Epidermal melanocyte (primary cell): ENCODE data around the gene DUSP8.
"Not testable (repeated sequence)": the region's sequence is repeated elsewhere in the genome, so short reads cannot be mapped to it uniquely, and the experiment has no call there.

Experiments
- DNase-seq: peaks from one replicate; pipeline ENCODE4 v3.0.0; 2011; ENCODE audit warnings: low spot score; ENCODE audit not compliant: insufficient read length

Gene DUSP8

GRCh38 chr11:1572197-1573076 lies at the start of gene DUSP8:
Gene DUSP8 (minus strand): TSS chr11:1572271. CDS start chr11:1565826, 6,445 bp downstream.
- peak; percentile 91 for DNase-seq

DNA sequence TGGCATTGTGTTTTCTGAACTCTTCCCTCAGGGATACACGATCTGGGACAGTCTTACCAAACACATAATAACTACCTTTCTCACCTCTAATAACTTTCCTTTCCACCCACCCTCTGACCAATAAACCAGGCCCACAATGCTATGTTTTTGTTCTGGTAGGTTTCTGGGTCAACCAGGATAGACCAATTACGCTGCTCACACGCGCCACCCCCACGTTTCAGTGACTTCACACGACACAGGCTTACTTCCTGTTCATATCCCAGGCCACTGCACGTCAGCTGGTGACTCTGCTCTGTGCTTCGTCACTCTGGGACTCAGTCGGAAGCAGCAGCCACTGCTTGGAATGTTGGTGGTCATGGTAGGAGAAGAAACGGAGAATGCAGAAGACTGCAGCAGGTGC lies 47.4 kb upstream of the DUSP8 start:
- DNase-seq, result no peak

DNA sequence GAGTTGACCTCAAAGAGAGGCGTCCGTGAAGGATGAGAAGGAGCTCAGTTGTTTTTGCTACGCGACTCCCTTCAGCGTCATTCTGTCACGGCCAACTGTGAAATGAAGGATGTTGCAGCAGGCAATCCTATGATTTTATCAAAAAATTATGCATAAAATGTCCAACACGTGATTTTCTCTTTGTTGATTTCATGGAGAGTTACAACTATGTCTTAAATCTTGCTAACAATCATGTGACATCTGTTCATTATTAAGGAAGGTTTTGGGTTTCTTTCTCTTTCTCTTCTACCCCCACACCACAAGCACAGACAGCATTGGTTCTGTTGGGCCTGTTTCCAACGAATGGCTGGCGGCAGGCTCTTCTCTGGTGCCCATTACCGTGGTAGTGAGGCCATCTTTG lies 46.2 kb upstream of the DUSP8 start:
- no peak for DNase-seq

DNA sequence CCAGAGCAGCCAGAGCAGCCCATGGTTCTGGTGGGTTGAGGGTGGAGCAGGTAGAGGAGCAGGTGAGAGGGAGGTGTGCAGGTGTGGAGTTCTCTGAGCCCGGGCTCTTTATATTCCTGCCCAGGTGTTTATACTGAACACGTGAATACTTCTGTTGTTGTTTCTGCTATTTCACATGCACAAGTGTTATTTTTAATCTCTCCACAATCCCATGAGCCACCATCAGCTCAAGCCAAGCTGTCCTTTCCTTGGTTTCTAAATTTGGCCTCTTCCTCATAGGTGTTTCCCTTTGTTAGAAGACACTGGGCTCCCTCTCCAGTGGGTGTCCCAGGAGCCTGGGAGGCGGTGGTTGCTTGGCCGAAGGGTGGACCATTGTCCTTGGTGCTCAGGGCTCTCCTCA lies 36.3 kb upstream of the DUSP8 start, which contains the start of gene KRTAP5-3:
Gene KRTAP5-3 (minus strand): TSS at position 101 of the 400 bp plus-strand sequence. CDS start 78 bp downstream, at position 23.
- no peak for DNase-seq

DNA sequence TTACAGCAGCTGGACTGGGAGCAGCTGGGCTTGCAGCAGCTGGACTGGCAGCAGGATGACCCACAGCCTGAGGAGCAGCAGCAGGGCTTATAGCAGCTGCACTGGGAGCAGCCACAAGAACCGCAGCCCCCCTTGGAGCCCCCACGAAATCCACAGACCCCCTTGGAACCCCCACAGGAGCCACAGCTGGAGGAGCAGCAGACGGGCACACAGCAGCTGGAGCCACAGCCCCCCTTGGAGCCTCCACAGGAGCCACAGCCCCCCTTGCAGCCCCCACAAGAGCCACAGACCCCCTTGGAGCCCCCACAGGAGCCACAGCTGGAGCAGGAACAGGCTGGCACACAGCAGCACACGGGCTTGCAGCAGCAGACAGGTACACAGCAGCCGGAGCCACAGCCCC lies 35.8 kb upstream of the DUSP8 start:
- DNase-seq, result not testable (repeated sequence)

- DNase-seq, result not testable (repeated sequence)
These were observed 35.2 kb upstream of the DUSP8 start for GRCh38 chr11:1607156-1607845.

GRCh38 chr11:1605923-1606322 lies 33.9 kb upstream of the DUSP8 start:
- not testable (repeated sequence) for DNase-seq

DNA sequence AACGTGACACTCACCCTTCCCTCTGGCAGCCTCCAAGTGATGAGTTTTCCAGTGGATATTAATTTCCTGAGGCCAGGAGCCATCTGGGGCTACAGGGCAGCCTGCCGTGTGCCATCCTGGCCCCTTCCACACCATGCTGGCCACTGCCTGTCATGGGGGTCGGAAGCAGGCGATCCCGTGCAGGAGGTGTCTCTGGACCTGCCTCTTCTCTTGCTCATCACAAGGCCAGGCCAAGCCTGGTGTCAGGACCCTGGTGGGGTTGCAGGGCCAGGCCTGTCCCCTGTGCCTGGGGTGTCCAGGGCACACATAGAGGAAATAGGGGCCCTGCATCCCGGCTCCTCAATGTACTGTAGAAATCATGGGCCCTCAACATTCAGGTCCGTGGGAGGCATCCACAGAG lies 32.6 kb upstream of the DUSP8 start:
- no peak for DNase-seq

DNA sequence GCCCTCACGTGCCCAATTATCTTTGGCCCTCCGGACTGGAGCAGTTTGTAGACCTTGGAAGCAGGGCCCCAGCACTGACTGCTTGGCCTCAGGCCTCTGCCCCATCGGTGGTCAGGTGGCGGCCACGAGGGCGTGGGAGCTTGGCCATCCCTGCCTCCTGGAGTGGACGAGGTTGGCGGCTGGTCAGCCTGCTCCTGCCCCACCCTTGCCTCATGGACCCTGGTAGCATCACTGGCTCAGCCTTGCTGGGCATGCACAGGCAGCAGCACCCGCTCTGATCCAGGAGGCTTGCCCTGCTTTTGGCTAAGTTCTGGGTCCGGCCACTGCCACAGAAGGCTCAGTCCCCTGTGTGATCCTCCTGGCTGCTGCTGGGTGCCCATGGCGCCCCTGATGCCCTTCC lies 32.1 kb upstream of the DUSP8 start:
- no peak for DNase-seq

DNA sequence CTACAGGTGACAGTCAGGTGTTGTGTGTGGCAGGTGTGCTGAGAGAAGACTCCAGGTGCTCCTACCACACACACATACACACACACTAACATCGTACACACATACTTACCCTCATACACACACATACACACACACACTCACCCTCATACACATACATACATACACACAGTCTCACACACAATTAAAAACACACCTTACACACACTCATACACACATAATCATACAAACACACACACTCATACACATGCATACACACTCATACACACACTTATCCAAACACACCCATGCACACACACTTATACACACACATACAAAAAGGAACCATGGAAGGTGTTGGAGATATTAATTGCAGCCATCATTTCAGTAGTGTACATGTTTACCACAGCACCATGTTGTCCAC lies 31.6 kb upstream of the DUSP8 start:
- DNase-seq, result no peak

DNA sequence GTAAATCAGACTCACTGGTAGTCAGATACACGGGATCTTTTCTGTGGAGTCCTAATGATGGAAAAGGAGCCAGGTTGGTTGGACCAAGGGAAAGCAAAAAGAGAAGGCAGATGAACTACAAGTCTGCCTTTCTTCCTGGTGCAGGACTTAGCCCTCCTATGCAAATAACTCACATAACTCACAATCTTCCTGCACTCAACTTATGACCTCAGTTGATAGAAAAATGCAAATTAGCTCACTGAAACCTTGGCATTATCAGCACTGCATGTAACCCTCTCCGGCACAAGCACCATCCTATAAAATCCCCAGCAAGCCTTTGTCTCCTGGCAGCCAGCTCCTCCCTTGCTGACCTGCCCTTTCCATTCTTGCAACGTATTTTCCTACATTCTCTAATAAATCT lies 29.6 kb upstream of the DUSP8 start:
- DNase-seq, result not testable (repeated sequence)

- no peak for DNase-seq
These were observed 28.6 kb upstream of the DUSP8 start for GRCh38 chr11:1600626-1601025.

DNA sequence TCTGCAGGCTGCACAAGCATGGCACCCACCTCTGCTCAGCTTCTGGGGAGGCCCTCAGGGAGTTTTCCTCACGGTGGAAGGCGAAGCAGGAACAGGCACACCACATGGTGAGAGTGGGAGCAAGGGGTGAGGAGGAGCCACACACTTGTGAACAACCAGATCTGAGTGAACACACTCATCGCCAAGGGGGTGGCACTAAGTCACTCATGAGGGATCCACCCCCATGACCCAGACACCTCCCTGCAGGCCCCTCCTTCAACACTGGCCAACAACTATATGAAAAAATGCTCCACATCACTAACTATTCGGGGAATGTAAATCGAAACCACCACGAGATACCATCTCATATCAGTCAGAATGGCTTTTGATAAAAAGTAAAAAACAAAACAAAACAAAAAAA lies 26.7 kb upstream of the DUSP8 start:
- DNase-seq, result no peak

- not testable (repeated sequence) for DNase-seq
These were observed 26.3 kb upstream of the DUSP8 start for GRCh38 chr11:1598406-1598805.

DNA sequence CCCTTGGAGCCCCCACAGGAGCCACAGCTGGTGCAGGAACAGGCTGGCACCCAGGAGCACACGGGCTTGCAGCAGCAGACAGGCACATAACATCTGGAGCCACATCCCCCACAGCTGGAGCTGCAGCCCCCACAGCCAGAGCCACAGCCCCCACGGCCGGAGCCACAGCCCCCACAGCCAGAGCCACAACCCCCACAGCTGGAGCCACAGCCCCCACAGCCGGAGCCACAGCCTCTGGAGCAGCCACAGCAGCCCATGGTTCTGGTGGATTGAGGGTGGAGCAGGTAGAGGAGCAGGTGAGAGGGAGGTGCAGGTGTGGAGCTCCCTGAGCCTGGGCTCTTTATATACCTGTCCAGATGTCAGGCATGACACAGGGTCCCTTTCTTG lies 25.9 kb upstream of the DUSP8 start, which contains the start of gene KRTAP5-2:
Gene KRTAP5-2 (minus strand): TSS at position 301 of the 387 bp plus-strand sequence. CDS start 44 bp downstream, at position 257.
- DNase-seq, result no peak

DNA sequence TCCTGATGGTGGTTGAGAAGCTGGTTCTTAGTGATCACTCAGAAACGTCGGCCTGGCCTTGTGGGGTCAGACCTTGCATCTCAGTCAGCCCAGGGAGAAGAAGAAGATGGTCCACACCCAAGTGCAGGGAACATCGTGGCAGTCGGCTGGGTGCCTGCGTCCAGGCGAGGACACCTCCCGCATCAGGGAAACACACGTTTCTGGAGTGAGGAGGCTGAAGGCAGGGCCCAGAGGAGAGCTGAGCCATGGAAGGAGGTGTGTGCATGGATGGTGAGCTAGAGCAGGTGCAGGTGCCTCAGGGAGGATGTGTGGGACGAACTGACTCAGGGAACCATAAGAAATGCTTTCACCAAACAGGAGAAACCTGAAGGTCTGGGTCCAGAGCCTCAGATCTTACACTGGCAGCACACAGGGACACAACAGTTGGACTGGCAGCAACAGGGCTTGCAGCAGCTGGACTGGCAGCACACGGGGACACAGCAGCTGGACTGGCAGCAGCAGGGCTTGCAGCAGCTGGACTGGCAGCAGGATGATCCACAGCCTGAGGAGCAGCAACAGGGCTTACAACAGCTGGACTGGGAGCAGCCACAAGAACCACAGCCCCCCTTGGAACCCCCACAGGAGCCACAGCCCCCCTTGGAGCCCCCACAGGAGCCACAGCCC lies 25.4 kb upstream of the DUSP8 start:
- DNase-seq, result no peak

DNA sequence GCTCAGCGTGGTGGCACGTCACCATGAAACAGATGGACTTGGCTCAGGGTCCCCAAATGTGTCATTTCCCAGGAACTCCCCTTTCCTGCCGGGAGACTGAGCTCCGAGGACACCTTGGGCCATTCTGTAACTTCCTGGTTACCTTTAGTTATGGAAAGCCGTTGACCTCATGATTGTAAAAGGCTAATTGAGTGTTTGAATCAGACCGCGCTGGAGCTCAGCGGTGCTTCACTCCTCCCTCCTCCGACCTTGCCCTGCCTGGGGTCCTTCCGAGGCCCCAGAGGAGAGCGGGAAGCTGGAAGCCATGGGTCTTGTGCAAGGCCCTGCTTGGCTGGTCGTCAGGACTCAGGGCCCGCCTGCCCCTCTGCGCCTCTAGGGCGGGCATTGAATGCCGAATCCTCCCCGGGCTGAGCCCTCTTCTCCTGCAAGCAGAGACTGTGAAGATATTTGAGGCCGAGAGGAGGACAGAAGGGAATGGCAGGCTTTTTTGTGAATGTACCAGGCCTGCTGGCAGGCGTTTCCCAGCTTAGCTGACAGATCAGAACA lies 24.6 kb upstream of the DUSP8 start:
- not testable (repeated sequence) for DNase-seq

GRCh38 chr11:1595994-1596575 lies 24.0 kb upstream of the DUSP8 start:
- DNase-seq, result not testable (repeated sequence)

GRCh38 chr11:1592628-1593027 lies 20.6 kb upstream of the DUSP8 start:
- no peak for DNase-seq

DNA sequence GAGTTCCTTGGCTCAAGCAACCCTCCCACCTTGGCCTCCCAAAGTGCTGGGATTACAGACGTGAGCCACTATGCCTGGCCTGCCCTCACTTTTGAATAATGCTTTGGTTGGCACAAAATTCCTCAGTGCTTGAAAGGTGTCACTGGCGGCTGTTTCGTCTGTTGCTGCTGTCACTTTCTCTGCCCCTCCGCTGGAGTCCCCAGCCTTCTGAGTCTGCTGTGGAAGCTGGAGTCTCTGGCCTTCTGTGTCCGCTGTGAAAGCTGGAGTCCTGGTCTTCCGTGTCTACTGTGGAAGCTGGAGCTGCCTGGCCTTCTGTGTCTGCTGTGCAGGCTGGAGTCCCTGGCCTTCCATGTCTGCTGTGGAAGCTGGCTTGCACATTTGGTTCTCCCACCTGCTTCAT lies 17.9 kb upstream of the DUSP8 start:
- no peak for DNase-seq
